GM21515 (cell line): Measurements from ENCODE around the gene SELPLG.
"Not testable (repeated sequence)": the region's sequence is repeated elsewhere in the genome, so short reads cannot be mapped to it uniquely, and the experiment has no call there.

Experiments
- ATAC-seq: cut with Tn5 transposase; IDR thresholded peaks from one replicate; pipeline ENCODE4 v1.9.1; 2021; ENCODE audit not compliant: unreplicated experiment

Gene SELPLG

DNA sequence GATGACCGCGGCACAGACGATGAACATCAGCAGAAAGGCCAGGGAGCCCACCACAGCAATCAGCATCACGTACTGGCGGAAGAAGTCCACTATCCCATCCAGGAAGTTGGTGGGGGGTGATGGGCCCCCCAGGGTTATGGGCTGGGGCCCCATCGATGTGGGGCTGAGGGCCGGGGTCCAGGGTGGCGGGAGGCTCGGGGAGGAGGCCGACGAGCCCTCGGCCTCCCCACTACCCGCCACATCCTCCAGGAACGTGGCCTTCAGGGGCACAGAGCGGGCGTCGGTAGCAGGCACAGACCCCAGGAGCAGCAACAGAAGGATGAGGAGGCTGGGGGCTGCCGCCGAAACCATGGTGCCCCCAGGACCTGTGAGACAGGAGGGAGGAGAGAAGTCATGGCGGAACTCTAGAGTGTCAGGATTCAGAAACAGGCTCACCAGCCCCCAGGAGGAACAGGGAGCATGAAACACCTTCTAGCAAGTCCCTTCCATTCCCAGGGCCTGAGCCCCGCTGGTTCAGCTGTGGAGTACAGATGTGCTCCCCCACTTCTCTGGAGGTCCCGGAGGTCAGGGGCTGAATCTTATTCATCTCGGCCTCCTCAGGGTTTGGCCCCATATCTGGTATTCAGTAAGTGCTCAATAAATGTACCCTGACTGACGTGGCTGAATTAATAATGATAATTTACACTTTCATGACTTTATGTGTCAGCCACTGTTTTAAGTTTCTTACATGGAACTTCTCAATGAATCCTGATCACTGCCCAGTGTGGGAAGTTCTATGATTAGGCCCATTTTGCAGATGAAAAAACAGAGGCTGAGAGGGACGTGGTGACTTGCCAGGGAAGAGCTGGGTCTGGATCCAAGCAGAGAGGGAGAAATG, 41.4 kb downstream of the SELPLG start:
- ATAC-seq, result no peak

DNA sequence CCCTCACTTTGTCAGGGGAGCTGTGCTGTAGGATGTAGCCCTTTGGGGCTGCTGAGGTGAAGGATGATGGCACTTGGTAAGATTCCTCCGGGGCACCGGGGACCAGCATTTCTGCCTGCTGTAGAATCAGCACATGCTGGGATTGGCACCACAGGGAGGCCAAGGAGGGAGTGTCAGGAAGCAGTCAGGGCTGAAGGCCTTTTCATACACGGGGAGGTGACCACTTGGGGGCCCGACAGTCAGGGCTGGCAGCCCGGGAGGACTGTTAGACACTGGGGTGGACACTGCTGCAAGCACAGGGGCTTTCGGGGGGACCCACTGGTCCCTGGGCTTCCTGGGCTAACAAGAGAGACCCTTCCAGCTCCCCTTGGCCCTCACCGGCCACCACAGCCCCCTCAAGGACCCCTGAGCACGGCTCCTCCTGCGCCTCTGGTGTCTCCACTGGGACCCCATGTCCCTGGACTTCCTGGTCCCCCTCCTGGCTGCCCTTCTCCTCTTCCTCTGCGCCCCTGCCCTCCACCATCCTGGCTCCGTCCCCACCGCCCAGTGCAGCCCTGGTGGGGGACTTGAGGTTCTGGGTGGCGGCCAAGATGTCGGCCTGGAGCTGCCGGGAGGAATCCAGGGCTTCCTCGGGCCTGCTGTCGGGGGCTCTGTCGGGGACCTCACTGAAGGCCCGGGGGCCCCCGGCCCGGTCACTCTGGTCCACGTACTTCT, 42.3 kb downstream of the SELPLG start:
- no peak for ATAC-seq

DNA sequence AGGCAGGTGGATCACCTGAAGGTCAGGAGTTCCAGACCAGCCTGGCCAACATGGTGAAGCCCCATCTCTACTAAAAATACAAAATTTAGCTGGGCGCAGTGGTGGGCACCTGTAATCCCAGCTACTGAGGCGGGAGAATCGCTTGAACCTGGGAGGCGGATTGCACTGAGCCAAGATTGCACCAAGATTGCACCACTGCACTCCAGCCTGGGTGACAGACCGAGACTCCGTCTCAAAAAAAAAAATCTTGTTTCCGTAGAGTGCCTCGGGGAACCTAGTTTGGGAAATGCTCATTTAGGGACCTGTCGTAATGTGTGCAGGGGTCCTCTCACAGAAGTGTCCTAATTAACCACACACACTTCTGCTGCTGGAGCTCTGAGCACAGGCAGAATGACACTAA, 43.2 kb downstream of the SELPLG start:
- ATAC-seq, result not testable (repeated sequence)

DNA sequence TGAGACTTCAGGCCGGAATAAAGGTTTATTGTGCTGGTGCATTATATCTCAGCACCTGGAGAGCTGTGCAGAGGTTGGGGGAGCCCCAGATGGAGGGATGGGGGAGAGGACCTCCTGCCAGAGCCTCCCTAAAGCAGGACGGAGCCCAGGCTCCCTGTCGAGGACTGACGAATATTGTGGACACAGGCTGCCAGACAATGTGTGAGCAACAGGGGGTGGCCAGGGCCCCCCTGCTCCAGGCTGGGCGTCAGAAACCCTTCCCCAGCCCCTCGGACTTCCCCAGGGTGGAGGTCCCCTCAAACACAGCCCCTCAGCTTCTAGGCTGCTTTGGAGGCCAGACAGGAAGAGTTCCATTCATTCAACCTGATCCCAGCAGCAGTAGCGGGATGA, 43.9 kb downstream of the SELPLG start:
- no peak for ATAC-seq

DNA sequence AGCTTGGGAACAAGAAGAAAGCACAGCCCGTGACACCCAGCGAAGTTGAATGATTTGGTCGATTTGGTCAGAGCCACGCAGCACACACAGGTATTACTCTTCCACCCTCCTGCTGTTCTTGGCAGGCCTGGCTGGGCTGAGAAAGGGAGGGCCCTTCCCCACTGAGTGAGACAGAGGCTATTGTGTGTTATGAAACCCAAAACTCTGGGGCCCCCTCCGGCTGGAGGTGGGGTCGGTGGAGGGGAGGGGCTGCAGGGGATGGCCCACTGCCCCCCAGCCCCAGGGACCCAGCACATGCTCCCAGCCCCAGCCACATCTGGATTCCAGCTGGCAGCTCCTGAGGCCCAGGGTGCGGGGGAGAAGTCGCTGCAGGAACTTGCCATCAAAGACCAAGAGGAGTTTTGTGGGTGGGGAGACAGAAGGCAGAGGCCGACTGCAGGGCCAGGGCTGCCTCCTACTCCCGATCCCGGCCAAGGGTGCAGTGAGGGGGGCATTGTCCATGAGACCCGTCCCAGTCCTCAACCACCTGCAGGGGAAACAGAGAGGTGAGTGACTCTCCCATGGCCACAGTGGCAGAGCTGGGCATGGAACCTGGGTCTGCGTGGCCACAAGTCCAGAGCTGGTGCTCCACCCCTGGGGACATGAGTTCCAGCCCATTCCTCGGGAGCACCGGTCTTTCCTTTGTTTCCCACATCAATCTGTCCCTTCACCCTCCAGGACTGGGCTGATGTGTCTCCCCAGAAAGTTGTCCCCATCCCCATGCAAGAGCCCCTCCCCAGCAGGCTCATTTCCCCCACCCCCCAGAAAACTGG, 44.5 kb downstream of the SELPLG start:
- ATAC-seq, result no peak

DNA sequence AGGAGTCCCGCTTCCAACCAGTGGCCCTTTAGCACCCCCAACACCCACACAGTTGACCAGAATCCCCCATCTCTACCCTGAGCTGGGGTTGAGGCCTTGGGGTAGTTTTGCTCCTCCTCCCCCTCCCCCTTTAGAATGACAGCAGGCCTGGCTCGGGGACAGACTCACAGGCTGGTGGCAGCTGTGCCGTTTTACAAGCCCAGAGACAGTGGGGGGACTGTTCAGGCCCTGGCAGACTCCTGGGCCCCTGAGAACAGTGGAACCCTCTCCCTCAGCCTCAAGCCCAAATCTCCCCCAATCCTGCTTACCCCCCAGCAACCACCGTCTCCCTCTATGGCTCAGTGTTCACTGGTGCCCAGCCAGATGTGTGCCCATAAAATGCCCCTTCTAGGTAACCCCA, 45.9 kb downstream of the SELPLG start:
- ATAC-seq, result no peak

DNA sequence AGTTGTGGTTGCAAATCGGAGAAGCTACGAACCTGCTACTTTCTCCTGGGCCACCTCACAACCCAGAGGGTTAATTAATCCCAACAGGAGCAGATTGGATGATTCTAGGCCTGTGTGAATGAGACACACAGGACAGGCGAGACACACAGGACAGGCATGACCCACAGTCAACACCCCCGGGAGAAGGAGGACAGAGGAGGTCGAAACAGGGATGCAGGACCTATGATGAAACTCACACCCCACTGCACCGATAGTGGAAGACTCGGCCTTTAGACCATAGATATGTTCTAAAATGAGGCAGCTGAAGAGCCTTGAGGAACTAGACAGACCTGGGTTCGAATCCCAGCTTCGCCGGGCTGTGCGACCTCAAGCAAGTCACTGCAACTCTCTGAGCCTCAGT, 47.4 kb downstream of the SELPLG start:
- ATAC-seq, result no peak

DNA sequence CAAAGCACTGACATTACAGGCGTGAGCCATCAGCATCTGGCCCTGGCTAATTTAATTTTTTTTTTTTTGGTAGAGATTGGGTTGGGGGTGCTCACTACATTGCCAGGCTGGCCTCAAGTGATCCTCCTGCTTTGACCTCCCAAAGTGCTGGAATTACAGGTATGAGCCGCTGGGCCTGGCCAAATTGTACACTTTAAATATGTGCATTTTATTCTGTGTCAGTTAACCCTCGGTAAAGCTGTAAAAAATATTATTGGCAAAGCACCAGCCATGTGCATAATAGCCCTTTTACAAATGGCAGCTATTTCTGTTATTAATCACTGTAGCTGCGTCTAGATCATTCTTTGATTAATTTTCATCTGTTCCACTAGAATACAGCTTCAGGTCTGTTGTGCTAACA, 47.8 kb downstream of the SELPLG start:
- no peak for ATAC-seq

DNA sequence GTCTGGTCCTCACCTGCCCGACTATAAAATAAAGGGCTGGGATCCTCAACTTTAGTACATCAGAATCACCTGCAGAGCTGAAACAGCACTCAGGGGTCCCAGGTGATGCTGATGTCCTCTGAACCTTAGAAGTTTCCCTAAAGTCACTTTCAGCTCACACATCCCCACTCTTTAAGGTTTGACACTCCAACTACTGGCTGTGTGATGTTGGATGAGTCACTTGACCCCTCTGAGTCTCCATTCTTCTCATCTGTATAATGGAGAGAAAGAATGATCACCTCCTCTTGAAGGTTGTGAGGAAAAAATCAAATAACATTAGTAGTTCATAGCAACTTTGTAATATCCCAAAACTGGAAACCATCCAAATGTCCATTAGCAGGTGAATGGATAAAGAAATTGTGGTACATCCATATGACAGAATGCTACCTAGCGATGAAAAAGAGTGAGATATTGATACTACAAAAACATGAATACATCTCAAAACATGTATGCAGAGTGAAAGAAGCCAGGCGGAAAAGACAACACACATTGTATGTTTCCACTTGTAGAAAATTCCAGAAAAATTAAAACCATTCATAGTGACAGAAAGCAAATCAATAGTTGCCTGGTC, 49.1 kb downstream of the SELPLG start:
- ATAC-seq, result no peak

DNA sequence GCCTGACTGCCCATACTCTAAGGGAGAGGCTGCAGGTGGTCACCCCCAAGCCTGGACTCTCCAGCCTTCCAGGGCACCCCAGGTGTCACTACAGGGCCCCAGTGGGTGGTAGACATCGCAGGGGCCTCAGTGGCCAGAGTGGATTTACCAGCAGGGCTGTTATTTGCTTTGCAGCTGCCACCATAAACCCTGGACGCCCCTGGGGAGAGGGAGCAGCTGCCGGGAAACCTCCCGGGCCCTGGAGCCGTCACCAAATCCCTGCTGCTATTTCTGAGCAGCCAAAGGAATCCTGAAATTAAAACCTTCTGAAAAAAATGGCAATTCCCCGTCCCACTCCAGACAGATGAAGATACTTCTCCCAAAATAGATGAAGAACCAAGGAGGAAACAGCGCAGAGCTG, 49.7 kb downstream of the SELPLG start:
- ATAC-seq, result no peak

DNA sequence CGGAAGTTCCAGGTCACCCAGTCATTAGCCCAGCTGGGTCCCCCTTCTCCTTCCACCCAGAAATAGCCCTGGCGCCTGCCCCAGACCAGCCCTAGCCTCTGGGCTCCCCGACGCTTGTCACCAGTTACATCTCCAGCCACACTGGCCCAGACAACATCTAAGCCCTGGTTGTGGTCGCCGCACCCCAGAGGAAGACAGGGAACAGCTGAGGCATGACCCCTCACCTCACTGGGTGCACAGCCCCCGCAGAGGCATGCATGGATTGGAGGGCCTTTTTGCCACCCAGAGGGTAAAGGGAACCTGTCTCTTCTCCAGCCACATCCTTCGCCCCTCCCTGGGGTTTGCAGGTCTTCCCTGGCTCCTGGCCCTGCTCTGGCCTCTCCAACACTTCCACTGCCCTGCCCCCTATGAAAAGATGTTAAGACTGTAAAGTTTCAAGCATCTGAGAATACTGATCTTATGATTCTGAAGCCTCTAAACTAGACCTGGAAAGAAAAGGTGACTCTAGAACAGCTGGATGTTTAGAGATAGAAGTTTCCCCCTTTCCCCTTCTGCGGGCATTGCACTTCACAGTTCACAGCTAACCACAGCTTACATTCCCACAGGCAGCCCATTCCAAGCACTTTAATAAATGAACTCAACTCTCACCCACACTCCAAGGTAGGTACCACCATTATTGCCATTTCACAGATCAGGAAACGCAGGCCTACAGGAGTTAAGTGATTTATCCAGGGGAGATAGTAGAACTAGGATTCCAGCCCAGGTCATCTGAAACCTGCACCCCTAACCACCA, 50.5 kb downstream of the SELPLG start:
- no peak for ATAC-seq

DNA sequence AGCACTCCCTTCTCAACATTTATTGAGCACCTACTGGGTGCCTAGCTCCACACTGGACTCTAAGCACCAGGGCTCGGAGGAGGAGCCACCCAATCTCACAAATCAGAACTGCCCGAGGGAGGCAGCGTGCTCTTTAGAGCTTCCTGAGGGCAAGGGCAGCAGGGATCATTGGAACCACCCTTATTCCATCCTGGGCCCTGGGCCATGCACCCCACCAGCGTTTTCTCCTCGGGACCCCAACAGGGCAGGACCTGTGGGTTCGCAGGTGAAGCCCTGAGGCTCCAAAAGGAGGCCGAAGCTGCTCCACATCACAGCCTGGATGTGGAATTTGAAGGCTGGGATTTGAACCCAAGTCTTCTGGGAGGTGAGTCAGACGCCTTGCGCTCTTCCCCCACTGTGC, 51.2 kb downstream of the SELPLG start:
- no peak for ATAC-seq

DNA sequence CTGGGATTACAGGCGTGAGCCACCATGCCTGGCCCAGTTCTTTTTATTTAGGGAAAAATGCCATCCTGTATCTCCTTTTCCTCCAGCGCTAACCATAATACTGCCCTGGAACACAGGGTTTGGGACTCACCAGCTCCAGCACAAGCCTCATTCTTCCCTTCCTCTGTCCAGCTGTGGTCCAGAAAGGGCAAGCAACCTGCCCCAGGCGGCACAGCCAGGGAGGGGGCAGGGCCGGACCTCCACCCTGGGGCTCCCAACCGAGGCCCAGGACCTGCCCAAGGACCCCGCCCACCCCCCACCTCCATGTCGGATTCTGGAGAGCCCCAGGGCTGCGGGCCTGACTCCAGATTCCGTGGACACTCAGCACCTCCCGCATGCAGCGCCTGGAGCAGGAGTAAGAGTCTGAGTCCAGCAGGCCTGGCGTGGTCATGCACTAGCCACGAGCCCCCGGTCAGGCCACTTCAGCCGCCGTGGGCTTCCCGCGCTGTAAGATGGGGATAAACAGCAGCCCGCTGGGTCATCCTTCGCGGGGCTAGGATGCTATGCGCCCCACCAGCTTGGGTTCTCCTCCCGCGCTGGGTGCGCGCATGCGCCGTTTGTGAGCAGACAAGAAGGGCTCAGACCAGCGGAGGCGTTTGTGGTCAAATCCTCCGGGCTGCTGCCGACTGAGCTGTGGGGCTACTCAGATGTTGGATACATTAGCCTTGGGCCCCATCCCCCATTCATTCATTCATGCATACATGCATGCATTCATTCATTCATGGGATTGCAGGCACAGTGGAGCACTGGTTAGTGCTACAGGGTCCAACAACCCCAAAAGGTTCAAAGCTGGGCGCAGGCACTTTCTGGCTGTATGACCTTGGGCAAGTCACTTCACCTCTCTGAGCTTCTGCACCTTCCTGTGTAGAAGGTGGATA, 52.1 kb downstream of the SELPLG start:
- ATAC-seq, result no peak

DNA sequence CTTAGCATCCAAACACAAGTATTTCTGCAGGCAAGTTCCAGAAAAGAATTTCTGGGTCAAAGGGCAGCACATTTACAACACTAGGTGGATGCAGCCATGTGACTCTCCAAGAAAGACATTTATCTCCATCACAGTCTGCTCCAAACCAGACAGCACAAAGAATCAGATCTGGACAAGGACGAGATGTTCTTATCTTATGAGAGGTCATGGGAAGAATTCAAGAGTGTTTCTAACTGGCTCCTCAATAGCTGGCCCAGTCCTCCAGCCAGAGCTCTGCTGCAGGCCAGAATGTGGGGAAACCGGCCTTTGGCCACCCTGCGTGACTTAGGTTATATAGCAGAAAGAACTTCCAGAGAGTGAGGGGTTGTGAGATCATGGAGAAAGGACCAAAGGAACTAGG, 53.2 kb downstream of the SELPLG start:
- no peak for ATAC-seq

DNA sequence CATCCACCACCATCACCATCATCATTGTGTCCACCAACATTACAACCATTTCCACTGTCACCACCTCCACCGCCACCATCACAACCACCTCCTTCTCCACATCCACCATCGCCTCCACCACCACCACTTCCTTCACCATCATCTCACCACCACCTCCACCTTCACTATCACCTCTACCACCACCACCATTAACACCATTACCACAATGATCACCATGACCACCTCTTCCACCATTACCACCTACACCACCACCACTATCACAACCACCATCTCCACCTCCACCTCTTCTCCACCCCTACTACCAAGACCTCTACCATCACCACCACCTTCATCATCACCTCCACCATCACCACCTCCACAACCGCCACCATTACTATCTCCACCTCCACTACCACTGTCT, 54.9 kb downstream of the SELPLG start:
- ATAC-seq, result no peak

DNA sequence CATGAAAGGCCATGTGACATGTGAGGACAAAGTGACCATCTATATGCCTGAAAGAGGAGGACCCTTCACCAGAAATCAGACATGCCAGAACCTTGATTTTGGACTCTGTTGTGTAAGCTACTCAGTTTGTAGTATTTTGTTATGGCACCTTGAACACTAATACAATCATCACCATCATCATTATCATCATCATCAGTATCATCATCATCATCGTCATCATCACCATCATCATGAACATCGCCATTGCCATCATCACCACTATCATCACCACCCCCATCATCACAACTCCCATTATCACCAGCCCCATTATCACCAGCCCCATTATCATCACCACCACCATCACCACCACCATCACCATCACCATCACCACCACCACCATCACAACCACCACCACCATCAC, 55.4 kb downstream of the SELPLG start:
- no peak for ATAC-seq

DNA sequence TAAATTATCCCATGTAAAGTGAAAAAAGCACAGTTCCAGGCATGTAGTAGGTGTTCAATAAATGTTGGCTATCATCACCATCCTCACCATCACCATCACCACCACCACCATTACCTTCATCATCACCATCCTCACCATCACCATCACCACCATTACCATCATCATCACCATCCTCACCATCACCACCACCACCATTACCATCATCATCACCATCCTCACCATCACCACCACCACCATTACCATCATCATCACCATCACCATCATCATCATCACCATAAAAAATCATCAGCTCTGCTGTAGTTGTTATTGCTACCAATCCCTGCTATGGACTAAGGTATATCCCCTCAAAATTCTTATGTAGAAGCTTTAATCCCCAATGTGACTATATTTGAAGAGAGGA, 56.2 kb downstream of the SELPLG start:
- no peak for ATAC-seq

DNA sequence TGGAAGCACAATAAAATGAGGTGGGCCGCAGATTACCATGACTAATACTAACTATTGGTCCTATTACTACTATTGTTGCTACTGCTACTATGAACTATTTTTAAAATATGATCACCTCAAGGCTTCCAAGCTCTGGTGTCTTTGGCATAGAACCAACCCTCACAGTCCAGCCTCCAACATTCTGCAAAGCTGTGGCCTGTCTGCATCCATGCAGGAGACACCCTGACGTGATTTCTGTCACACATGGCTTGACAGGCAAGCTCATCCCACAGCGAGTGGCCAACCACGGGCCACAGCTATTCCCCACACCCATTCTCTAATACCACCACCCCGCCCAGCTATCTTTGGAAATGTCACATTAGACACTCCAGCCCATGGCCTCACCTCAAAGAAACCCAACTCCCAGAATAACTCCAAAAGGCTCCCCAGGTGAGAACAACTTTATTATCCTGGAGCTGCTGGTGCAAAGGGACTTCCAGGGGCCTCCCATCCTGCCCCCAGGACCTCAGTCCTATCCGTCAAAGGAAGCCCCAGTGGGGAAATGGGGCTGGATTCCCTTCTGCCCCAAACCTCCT, 56.9 kb downstream of the SELPLG start:
- ATAC-seq, result no peak
